ENCODE measurements around the gene UBE4A.

DNA sequence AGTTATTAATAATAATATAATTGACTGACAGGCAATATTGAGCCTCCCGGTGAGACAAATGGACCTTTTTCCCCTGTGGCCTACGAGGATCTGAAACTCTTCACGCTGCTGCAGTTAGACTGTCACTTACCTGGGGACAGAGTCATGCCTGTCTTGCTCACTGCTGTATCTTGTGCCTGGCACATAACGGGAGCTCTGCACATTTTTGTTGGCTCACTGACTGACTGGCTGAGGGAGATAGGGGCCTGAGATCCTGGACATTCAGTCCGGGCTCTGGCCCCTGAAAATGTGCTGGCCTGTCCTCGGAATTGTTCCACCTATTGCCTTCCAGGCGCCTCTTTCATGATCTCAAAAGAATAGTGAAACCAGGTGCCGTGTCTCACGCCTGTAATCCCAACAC, 16.2 kb upstream of the UBE4A start:
- TF ChIP-seq POLR2A (IDR thresholded peaks at IDR 0.05) = no peak
- TF ChIP-seq, protein P1, sequence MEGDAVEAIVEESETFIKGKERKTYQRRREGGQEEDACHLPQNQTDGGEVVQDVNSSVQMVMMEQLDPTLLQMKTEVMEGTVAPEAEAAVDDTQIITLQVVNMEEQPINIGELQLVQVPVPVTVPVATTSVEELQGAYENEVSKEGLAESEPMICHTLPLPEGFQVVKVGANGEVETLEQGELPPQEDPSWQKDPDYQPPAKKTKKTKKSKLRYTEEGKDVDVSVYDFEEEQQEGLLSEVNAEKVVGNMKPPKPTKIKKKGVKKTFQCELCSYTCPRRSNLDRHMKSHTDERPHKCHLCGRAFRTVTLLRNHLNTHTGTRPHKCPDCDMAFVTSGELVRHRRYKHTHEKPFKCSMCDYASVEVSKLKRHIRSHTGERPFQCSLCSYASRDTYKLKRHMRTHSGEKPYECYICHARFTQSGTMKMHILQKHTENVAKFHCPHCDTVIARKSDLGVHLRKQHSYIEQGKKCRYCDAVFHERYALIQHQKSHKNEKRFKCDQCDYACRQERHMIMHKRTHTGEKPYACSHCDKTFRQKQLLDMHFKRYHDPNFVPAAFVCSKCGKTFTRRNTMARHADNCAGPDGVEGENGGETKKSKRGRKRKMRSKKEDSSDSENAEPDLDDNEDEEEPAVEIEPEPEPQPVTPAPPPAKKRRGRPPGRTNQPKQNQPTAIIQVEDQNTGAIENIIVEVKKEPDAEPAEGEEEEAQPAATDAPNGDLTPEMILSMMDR (IDR thresholded peaks at IDR 0.05) = no peak
- no peak for TF ChIP-seq POLR2AphosphoS5 (IDR thresholded peaks at IDR 0.05)
